GM23338 (cell line): ENCODE data around the gene AP5Z1. TPM values are rescaled to one million over a fixed set of nuclear protein-coding genes. Genes with fewer than 3 reads are reported as not detected.

ENCODE experiments used
- ATAC-seq: fragments of 200-7000 bp; cut with Tn5 transposase; 3 replicates; pipeline ENCODE4 v1.9.1; 2020
- DNase-seq: peaks from one replicate; pipeline ENCODE4 v3.0.0-alpha.2; 2015; ENCODE audit warnings: low spot score
- H2AFZ ChIP-seq: fragments of 200-600 bp; sonication (generic); 2 replicates; pipeline ENCODE4 v1.8.0; 2016; ENCODE audit warnings: antibody characterized with exemption, mild to moderate bottlenecking, moderate library complexity
- H3F3A ChIP-seq: fragments of 200-600 bp; sonication (generic); replicated peaks from 2 replicates; pipeline ENCODE4 v1.8.0; 2017; ENCODE audit warnings: antibody characterized with exemption, mixed run types, low read depth
- H3K27ac ChIP-seq: fragments of 200-600 bp; sonication (generic); 2 replicates; pipeline ENCODE4 v1.6.1; 2016; ENCODE audit warnings: low read depth
- H3K27me3 ChIP-seq: fragments of 200-600 bp; sonication (generic); 2 replicates; pipeline ENCODE4 v1.8.0; 2016; ENCODE audit warnings: mild to moderate bottlenecking, mixed run types, moderate library complexity; ENCODE audit not compliant: insufficient read depth
- H3K36me3 ChIP-seq: fragments of 200-600 bp; sonication (generic); 2 replicates; pipeline ENCODE4 v1.8.0; 2016; ENCODE audit warnings: mild to moderate bottlenecking; ENCODE audit not compliant: insufficient read depth
- H3K4me1 ChIP-seq: fragments of 200-600 bp; sonication (generic); 2 replicates; pipeline ENCODE4 v1.8.0; 2016; ENCODE audit warnings: mild to moderate bottlenecking, moderate library complexity; ENCODE audit not compliant: insufficient read depth
- H3K4me2 ChIP-seq: fragments of 200-600 bp; sonication (generic); 2 replicates; pipeline ENCODE4 v1.7.1; 2017; ENCODE audit warnings: mixed run types
- H3K4me3 ChIP-seq: fragments of 200-600 bp; sonication (generic); 2 replicates; pipeline ENCODE4 v1.6.1; 2016; ENCODE audit warnings: mixed run types
- H3K79me2 ChIP-seq: fragments of 200-600 bp; sonication (generic); replicated peaks from 2 replicates; pipeline ENCODE4 v1.8.0; 2017; ENCODE audit warnings: mild to moderate bottlenecking; ENCODE audit not compliant: insufficient read depth
- H3K9me2 ChIP-seq: fragments of 200-600 bp; sonication (generic); 2 replicates; pipeline ENCODE4 v1.8.0; 2017; ENCODE audit not compliant: insufficient read depth
- H4K20me1 ChIP-seq: fragments of 200-600 bp; sonication (generic); replicated peaks from 2 replicates; pipeline ENCODE4 v1.8.0; 2017; ENCODE audit warnings: mild to moderate bottlenecking; ENCODE audit not compliant: insufficient read depth
- H3K27ac Mint-ChIP-seq: 2 replicates; pipeline ENCODE4 v1.8.0; 2020; ENCODE audit warnings: inconsistent platforms, mild to moderate bottlenecking, moderate library complexity, mixed read lengths
- H3K27me3 Mint-ChIP-seq: 3 replicates; pipeline ENCODE4 v1.8.0; 2022; ENCODE audit warnings: low read depth, mild to moderate bottlenecking, moderate library complexity, mixed read lengths, inconsistent platforms; ENCODE audit not compliant: insufficient read depth, poor library complexity
- H3K36me3 Mint-ChIP-seq: 3 replicates; pipeline ENCODE4 v1.8.0; 2021; ENCODE audit warnings: low read depth, mild to moderate bottlenecking, inconsistent platforms, moderate library complexity, mixed read lengths
- H3K4me1 Mint-ChIP-seq: 3 replicates; pipeline ENCODE4 v1.8.0; 2020; ENCODE audit warnings: mild to moderate bottlenecking, inconsistent platforms, mixed read lengths
- H3K4me3 Mint-ChIP-seq: 3 replicates; pipeline ENCODE4 v1.8.0; 2021; ENCODE audit warnings: moderate library complexity, mild to moderate bottlenecking, inconsistent platforms, mixed read lengths
- H3K9me3 Mint-ChIP-seq: 3 replicates; pipeline ENCODE4 v1.8.0; 2020; ENCODE audit warnings: moderate library complexity, mild to moderate bottlenecking, inconsistent platforms, mixed read lengths
- CREB1 ChIP-seq: fragments of 250-450 bp; sonication (Bioruptor Pico); IDR thresholded peaks from 2 replicates; pipeline ENCODE4 v1.5.0; 2020; ENCODE audit warnings: low read depth, mild to moderate bottlenecking, moderate library complexity
- CTCF ChIP-seq, 2 experiments: fragments of 200-600 bp in 1 of 2; sonication (generic) in 1 of 2; conservative IDR thresholded peaks; 2 replicates each; pipeline versions ENCODE4 v1.5.1 to v1.6.1; 2016 to 2017; ENCODE audit warnings: antibody characterized with exemption in 2 of 2, low read depth in 2 of 2, mild to moderate bottlenecking in 2 of 2, moderate library complexity in 1 of 2
- ETS1 ChIP-seq: IDR thresholded peaks from 2 replicates; pipeline ENCODE4 v1.6.1; 2016; ENCODE audit warnings: antibody characterized with exemption
- EZH2phosphoT487 ChIP-seq: fragments of 200-600 bp; sonication (generic); IDR thresholded peaks from one replicate; pipeline ENCODE4 v1.8.1; 2018; ENCODE audit warnings: antibody characterized with exemption; ENCODE audit not compliant: unreplicated experiment
- JUNB ChIP-seq: IDR thresholded peaks from one replicate; pipeline ENCODE4 v1.6.1; 2016; ENCODE audit warnings: antibody characterized with exemption; ENCODE audit not compliant: unreplicated experiment
- NANOG ChIP-seq: IDR thresholded peaks from 2 replicates; pipeline ENCODE4 v1.6.1; 2016; ENCODE audit warnings: antibody characterized with exemption, borderline replicate concordance
- POLR2AphosphoS5 ChIP-seq: IDR thresholded peaks from 2 replicates; pipeline ENCODE4 v1.6.1; 2016; ENCODE audit warnings: antibody characterized with exemption, low read depth
- REST ChIP-seq: IDR thresholded peaks from one replicate; pipeline ENCODE4 v1.6.1; 2018; ENCODE audit warnings: antibody characterized with exemption; ENCODE audit not compliant: unreplicated experiment
- ZNF114 ChIP-seq: fragments of 250-450 bp; sonication (Bioruptor Pico); IDR thresholded peaks from 2 replicates; pipeline ENCODE4 v1.5.0; 2020; ENCODE audit warnings: mild to moderate bottlenecking, moderate library complexity
- ZNF462 ChIP-seq: fragments of 250-450 bp; sonication (Bioruptor Pico); IDR thresholded peaks from 2 replicates; pipeline ENCODE4 v1.5.0; 2020; ENCODE audit warnings: mild to moderate bottlenecking, moderate library complexity
- polyA plus RNA-seq: library from polyadenylated mRNA; unstranded; fragments of >200 nt; fragmentation: Nextera tagmentation; extraction: Ambion mirVana; gene quantifications from 2 replicates; pipeline ENCODE4 v1.2.1, GENCODE V29; 2016
- total RNA-seq: library from RNA; depleted of rRNA; stranded (reverse); fragments of >200 nt; shearing (Covaris generic); gene quantifications from 2 replicates; pipeline ENCODE4 v1.2.3, GENCODE V29; 2014

AP5Z1 gene
- total and polyA plus RNA-seq, 2 experiments from 2014 or later: 16.3 to 31.2 TPM

- ATAC-seq: no peak
- Mint-ChIP-seq H3K4me3 (no peak overlapping the region), H3K36me3 (no peaks in the 10 kb centered on the region), H3K27ac (no peak overlapping the region), H3K9me3 (no peaks in the 10 kb centered on the region), H3K27me3 (peaks cover 5% of the 10 kb centered on the region), H3K4me1 (no peaks in the 10 kb centered on the region)
- Histone ChIP-seq H4K20me1 (no peaks in the 10 kb centered on the region), H3K4me1 (no peaks in the 10 kb centered on the region), H3K4me3 (no peak overlapping the region), H3K79me2 (no peaks in the 10 kb centered on the region), H3K36me3 (no peaks in the 10 kb centered on the region), H3K27me3 (no peaks in the 10 kb centered on the region), H3K9me2 (no peaks in the 10 kb centered on the region), H3F3A (no peaks in the 10 kb centered on the region), H3K4me2 (no peak overlapping the region), H2AFZ (no peak overlapping the region), H3K27ac (no peak overlapping the region)
- TF ChIP-seq EZH2phosphoT487 (no peak), ZNF462 (CRISPR knock-in tag) (no peak), CTCF (conservative IDR thresholded peaks at IDR 0.05; ENCODE audit: low read depth in 2 of 2) (no peak), ETS1 (no peak), NANOG (no peak), ZNF114 (CRISPR knock-in tag) (no peak), POLR2AphosphoS5 (no peak), REST (no peak), JUNB (no peak), CREB1 (no peak)
- DNase-seq: no peak
Observed at GRCh38 chr7:4820967-4821471, 45.6 kb downstream of the AP5Z1 start.
